Activated effector memory CD4-positive, alpha-beta T cell treated with Interleukin-2 at 50 U/mL for 16 hours (primary cell): Measurements from ENCODE around the gene SGCB.
"Not testable (repeated sequence)": the region's sequence is repeated elsewhere in the genome, so short reads cannot be mapped to it uniquely, and the experiment has no call there.

Experiments
- DNase-seq: peaks from one replicate; pipeline ENCODE4 v3.0.0-alpha.2; 2020

The SGCB gene, protein sequence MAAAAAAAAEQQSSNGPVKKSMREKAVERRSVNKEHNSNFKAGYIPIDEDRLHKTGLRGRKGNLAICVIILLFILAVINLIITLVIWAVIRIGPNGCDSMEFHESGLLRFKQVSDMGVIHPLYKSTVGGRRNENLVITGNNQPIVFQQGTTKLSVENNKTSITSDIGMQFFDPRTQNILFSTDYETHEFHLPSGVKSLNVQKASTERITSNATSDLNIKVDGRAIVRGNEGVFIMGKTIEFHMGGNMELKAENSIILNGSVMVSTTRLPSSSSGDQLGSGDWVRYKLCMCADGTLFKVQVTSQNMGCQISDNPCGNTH

DNA sequence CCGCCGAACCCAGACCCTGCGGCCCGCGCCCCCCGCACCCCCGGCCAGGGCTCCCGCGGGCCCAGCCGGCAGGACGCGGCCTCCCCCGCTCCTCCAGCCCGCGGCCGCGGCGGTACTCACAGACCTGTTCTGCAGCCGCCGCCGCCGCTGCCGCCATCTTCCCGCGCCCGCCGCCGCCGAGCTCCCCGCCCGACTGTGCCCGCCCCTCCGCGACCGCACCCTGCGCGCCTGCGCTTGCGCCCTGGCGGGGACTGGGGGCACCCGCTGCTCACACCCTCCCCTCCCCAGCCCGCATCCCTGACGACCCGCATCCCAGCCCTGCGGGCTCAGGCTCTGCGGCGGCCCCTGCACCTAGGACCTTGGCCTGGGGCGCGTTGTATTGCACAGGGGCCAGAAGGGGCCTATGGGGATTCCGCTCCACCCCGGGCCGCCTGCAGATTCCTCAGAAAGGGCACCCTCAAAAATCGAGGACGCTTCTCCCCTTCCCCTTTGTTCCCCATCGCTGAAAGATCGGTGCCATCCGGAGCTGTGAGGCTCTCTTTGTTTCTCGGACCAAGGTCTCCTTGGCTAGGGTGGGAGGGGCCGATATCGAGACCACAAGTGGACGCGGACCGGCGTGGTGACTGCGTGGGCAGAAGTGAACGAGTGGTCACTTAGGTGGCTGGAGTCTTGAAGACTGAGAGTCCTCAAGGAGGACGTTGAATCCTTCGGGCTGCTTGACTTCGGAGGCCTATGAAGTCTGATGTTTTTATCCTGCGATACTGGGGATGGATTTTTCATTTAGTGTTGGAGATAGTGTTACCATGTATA, at the start of gene SGCB:
Gene SGCB, minus strand, starts transcription at position 197 of the 810 bp plus-strand sequence. Its CDS starts 40 bp downstream, at position 157.
- peak; percentile 68 for DNase-seq

DNA sequence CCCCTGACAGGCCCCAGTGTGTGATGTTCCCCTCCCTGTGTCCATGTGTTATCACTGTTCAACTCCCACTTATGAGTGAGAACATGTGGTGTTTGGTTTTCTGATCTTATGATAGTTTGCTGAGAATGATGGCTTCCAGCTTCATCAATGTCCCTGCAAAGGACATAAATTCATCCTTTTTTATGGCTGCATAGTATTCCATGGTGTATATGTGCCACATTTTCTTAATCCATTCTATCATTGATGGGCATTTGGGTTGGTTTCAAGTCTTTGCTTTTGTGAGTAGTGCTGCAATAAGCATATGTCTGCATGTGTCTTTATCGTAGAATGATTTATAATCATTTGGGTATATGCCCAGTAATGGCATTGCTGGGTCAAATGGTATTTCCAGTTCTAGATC, 48.3 kb upstream of the SGCB start:
- DNase-seq, result not testable (repeated sequence)

DNA sequence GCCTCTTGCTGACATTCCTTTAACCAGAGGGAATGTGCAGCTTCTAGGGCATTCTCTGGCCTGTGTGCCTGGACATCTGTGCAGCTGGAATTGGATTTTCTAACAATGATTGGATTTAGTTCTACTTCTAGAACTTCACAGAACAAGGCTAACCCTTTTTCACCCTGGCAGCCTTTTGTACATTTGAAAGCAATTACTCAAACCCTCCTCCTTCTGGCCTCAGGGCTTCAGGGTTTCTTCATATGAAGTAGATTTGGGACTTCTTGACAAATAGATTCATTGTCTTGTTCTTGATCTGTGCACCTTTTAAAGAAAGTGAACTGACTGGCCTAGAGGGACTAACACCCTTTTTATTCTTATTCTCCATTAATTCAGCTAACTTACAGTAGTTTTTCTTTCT, 43.1 kb upstream of the SGCB start:
- DNase-seq, result no peak

DNA sequence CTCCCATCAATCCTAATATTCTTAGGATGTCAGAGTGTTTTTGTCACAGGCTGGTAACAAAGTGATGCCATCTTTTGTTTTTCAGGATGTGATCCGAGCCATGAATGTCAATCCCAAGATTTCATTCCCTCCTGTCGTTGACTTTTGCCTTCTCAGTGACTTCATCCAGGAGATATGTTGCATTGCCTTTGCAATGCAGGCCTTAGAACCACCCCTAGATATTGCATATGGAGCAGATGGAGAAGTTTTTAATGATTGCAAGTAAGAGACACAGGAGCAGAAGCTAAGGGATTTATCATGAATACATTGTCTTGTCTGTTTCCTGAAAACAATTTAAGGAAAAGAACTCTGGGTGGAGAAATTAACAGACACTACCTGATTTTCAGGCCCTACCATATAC, 41.6 kb upstream of the SGCB start:
- no peak for DNase-seq

DNA sequence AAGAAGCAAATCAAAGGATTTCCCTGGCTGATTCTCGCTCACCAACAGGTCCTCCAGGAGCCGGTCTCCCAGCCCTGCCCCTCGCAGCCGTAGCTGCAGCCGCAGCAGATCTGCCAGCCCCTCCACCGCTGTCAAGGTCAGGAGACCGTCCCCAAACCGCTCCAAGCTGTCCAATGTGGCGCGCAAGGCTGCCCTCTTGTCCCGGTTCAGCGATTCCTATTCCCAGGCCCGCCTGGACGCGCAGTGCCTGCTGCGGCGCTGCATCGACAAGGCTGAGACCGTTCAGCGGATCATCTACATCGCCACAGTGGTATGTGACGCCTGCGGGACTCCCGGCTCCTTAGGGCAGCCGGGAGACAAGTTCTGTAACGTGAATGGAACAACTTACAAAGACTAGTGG, 38.6 kb upstream of the SGCB start:
- DNase-seq, result no peak

DNA sequence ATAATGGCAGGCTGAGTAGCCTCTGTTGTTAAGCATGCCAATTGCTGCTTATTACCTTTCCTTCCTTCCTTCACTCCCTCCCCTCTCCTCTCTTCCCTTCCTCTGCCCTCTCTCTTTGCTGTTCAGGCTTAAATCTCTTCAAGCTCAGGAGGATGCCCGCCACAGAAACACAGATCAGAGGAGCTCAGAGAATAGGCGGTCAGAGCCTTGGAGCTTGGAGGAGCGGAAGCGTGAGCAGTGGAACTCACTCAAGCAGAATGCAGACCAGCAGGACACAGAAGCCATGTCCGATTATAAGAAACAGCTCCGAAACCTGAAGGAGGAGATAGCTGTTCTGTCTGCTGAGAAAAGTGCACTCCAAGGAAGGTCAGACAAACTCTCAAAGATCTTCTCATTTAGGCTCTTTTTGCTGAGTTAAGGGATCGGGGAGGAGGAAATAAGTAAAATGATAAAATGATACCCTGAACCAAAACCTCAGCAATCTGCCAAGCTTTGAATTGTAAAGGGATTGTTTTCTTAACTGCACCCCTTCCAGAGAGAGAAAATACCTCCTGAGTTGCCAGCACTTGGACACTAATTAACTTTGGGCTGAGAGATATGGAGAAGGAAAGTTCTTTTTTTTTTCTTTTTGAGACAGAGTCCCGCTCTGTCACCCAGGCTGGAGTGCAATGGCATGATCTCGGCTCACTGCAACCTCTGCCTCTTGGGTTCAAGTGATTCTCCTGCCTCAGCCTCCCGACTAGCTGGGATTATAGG, 33.9 kb upstream of the SGCB start:
- DNase-seq, result no peak

DNA sequence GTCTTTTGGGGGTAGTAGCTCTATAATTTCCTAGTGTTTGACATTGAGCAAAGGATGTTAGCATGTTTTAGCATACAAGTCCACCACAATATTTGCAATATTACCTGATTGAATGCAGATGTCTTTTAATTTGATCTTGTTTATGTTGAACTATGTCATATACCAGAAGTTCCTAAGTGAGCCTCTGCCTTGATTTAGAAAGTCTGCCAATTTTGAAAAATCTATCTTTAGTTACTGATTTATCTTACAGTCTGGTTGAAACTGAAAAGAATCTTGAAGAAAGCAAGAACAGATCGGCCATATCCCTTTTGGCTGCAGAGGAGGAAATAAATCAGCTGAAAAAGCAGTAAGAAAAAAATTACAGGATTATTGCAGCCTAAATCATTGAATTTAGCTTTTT, 31.5 kb upstream of the SGCB start:
- no peak for DNase-seq

DNA sequence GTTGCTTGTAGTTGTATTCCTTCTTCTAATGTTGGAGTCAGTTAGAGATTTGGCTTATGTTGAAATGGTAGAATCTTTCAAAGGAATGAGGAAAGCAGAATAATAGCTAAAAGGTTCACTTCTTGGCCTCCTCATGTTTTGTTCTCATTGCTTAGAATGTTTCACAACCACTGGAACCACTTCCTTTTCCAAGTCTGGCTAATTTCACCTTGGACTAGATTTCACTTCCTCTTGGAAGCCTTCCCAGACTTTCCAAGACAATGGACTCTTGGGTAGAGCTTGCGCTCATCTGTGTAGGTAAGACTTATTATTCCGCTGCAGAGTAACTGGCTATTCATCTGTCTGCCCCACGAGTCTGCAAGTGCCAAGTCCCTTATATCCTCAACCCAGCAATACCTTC, 21.3 kb upstream of the SGCB start:
- no peak for DNase-seq

DNA sequence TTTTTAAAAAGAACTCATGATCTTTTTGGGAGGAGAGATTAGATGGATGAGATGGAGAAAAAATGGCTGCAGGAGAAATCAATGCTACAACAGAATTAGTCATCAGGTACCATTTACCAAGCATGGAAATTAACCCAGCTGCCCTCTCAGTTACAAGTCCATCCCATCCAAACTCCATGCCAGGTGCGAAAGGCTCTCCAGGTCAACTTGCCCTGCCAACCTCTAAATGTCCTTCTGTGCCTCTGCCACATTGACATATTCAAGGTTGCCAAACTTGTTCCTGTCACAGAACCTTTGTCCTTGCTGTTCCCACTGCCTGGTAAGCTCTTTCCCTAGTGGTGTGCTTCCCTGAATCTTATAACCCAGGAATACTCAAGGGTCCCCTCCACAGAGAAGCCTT, 20.2 kb upstream of the SGCB start:
- no peak for DNase-seq

DNA sequence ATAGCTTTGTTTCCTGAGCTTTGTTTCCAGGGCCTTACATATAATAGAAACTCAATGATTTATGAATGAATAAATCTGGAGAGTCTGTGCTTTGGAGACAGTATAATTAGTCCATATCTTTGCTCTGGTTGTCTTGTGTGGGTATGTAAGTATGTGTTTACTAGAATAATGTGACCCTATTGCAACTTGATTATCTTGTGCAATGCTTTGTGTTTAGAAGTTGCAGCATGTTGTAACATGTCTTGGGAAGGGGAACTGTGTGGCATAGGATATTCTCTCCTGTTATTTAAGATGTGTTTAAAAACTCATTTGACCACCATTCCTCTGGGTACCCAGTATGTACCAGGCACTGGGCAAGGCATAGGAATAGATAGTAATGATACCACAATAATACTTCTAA, 19.1 kb upstream of the SGCB start:
- no peak for DNase-seq

DNA sequence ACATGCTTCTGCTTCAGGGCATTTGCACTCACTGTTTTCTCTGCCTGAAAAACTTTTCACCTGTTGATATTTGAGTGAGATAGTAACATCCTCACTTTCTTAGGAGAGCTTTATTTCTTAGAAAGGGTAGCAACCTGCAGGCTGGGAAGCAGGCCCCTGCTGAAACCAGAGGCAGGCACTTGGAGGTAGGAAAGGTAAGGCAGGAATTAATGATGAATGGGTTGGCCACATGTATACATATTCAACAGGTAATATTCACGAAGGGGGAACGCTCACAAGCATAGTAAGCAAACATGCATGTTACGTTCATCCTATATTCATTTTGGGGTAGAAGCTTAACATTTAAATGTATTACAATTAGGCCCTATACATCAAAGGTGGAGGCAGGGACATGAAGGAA, 16.2 kb upstream of the SGCB start:
- no peak for DNase-seq

DNA sequence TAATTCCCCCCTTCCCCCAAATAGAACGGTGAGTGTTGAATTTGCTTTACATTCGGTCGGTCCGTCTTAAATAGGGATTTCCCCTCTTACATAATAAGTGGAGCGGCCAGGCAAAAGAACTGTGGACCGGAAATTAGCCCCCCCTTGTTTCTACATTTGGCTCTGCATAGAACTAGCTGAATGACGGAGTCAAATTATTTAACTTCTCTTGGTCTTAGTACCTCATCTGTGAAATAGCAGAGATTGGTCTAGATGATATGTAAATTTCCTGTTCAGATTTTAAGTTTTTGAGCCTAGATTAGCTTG, 14.3 kb upstream of the SGCB start:
- DNase-seq, result no peak

DNA sequence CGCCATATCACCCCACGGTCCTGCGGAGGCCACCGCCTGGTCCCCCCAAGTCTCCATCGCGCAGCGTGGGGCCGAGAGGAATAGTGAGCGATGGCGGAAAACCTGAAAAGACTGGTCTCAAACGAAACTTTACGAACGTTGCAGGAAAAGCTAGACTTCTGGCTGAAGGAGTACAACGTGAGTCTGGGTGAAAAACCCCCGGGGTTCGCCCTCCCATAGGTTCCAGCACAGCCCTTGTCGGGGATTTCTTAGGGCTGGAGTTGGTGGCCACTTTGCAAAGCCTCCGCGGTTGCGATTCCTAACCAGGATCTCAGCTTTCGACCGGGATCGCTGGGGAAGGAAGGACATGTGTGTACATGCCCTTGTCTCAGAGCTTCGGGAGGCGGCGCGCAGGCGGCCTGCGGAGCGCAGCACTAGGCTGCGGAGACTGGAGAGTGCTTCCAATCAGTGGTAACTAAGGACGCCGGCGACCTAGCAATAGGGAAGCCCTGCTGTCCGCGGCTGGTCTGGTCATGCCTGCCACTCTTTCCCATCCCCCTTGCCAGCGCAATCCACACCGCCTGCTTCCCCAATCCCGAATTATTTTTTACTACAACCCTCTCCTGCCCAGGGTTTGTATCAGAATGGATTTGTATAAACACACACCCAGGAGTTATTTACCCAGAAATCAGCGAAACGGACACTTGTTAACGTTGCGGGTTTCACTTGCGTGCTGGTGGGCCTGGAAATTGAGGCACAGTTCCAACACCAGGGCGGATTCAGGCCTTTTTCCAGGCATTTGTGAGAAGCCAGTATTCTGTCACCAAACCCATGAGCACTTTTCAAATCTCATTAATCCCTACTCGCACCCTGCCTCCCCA, 13.7 kb upstream of the SGCB start:
- DNase-seq, result no peak

DNA sequence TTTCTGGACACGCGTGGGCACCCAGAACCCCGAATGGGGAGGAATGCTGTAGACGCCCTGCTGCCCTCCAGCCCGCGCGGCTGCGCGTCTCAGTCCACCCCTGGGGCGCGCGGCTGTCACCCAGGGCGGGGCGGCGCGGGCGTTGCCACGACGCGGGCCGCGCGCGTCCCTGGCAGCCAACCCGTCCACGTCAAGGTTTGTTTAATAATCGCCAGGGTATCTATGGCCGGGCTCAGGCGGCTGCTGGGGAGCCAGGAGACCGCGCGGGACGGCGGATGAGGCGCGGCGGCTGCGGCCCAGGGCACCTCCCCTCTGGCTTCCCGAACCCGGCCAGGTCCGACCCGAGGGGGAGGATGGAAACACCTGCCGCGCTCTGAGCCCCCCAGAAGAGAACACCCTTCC, 13.1 kb upstream of the SGCB start, which contains the start of gene SPATA18:
Gene SPATA18, plus strand, starts transcription at position 92 of the 402 bp plus-strand sequence. CDS start 401 bp downstream, outside the sequence.
- DNase-seq, result no peak

DNA sequence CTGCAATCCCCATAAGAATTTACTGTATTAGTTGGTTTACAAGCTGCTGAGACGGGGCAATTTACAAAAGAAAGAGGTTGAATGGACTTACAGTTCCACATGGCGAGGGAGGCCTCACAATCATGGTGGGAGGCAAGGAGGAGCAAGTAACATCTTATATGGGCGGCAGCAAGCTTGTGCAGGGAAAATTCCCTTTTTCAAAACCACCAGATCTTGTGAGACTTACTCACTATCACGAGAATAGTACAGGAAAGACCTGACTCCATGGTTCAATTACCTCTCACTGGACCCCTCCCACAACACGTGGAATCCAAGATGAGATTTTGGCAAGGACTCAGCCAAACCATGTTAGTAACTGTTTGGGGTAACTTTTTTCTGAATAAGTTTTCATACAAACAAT, 11.2 kb upstream of the SGCB start:
- DNase-seq, result no peak

DNA sequence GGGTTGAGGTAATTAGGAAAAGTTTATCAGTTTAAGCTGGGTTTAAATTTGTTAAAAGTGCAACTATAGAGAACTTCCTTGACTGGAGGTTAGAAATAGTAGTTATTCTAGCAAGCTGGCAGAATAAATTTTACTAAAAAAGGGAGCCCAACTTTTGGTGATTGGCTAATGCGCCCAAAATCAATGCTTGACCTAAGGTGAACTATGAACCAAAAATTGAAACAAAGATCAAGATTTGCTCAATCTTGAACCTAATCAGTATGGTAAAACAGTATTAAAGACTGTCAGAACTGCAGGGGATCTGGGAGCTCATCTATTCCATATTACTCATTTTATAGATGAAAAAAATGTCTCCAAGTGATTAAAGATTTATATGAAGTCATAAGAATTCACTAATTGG, 6.9 kb upstream of the SGCB start:
- DNase-seq, result no peak

DNA sequence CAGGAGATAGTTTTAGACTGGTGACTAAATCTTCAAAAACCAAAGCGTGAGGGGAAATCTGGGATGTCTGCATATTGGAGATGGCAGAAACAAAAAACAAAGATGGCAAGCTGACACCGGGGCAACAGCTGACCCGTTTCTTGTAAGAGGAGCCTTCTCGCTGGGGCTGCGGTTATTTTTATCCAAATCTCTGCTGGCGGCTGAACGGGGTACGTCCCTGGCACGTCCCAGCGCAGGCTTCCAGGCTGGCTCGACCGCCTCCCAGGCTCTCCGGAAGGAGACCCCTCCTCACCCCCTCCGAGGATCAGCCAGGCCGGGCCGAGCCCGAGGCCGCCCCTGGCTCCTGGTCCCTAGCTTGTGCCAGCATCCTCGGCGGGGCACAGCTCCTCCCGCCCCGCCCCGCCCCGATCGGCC, 403 bp downstream of the SGCB start:
- peak; percentile 12 for DNase-seq

DNA sequence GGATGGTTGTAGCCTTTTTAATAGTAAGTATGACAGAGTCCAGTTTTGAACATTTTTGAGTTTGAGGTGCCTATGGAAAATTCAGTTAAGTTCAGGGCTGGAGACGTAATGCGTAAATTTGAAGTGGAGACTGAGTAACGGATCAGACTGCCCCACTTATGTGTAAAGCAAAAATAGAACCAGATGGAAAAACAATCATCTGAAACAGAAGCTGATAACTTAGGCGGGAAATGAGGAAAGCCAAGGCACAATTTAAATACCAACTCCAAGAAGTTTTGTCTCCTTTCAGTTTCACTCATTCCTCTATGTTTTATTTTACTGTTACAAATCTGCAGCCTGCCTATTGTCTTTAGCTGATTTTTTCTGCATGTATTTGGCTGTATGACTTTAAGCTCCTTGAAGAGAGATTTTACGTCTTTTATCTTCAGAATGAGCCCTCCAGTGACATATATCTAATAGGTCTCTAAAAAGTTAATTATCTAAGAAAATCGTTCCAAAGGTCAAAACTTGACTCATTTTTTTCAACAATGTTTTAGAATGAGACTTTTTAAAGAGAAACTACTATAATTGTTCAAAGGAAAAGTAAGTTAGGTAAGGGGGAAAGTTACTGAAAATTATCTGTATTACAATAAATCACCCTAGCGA, 1.1 kb downstream of the SGCB start:
- DNase-seq, result no peak

DNA sequence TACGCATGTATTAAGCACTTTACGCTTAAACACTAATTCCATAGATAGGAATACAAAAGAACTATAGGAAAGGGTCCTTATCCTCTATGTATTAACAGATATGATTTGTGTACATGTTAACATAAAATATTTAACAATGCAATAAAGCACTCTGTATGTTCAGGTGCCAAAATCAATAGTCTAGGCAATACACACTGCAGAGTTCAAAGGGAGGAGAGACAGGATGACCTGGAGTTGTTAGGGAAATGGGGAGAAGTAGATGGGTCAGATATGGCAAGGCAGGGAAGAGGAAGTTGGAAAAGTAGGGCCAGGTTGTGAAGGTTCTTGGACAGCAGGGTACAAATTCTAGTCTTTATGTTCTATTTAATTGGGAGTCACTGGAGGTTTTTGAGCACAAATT, 2.9 kb downstream of the SGCB start:
- no peak for DNase-seq

DNA sequence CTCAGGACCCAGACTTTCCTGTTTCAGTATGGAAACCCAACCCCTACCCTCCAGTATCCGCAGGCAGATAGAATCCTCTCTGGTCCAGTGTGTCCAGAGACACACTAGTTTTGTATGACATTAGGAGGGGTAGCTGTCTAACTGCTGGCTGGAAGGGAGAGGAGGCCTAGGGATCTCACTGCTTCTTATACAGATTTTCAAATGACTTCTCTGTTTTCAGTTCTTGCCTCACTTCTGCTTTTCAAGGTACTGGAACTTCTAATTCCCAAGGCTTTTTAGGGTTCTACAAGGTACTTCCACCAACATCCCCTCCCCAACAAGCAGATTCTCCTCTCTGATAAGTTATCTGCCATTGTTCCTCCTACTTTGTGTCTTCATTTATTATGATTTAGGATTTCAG, 6.1 kb downstream of the SGCB start:
- no peak for DNase-seq

DNA sequence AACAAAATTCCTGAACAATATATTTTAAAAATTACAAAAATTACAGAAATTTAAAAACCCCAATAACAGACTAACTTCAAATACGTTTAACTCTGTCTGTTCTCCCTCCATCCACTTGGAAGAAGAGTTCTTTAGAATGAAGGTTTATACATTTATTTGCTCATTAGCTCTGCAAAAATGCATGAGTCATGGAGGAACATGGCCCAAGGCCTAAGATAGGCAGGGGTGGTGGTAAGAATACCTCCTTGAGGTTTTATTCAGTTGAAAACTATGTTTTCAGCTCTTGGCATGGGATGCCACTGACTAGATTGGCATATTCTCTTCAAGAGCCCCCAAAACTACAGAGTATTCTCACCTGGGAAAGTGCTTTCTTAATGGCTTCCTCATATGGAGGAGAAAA, 9.1 kb downstream of the SGCB start:
- no peak for DNase-seq

DNA sequence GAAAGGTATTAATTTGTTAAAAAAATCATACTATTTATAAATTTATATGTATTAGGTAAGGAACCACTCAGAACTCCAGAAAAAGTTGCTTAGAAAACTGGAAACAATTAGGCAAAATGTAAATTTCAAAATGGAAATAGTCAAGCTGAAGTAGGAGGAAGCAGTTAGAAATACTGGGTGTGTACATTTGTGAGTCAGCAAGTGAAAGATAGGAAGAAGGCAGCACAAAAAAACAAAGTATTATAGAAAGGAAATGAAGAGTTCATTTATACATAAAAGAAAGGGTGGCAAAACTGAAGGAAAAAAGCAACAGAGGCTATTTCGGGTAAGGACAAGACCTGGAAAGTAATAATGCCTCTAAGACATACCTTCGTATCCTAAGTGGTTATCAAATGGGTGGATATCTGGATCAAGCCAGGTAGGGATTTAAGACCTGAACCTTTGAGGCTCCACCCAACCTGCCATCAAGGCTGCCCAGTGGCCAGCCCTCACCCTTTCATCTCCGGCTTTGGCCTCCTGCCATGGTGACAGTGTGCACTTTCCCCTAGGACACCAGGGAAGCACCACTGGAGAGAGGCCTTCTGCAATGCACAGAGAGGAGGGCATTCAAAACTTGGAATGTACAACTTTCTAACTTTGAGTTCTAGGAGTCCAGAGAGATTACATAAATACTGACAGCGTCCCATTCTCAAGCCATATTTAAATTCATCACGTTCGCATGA, 18.0 kb downstream of the SGCB start, which contains the start of gene LRRC66:
Gene LRRC66, minus strand, starts transcription at position 428 of the 722 bp plus-strand sequence. CDS start 2,750 bp downstream, outside the sequence.
- no peak for DNase-seq
